OCI-LY7 (cell line): ENCODE results near the gene C4B. TPM values are rescaled to one million over a fixed set of nuclear protein-coding genes. Genes with fewer than 3 reads are reported as not detected.
"Not testable (repeated sequence)": the region's sequence is repeated elsewhere in the genome, so short reads cannot be mapped to it uniquely, and the experiment has no call there.

ENCODE experiments used
- BruUV-seq: library from RNA; stranded (reverse); fragments of 400-500 nt; replicated peaks from 2 replicates; lab custom pipeline; 2021; lab: Mats Ljungman, UMichigan
- CTCF ChIA-PET: fragments of 300-600 bp; sonication (Branson Sonifier 250); formaldehyde crosslinking; loops from one replicate; lab custom pipeline; 2022; ENCODE audit warnings: antibody characterized with exemption; ENCODE audit not compliant: unreplicated experiment; lab: Charles Lee
- POLR2A ChIA-PET: fragments of 300-600 bp; sonication (Branson Sonifier 250); formaldehyde crosslinking; loops from one replicate; lab custom pipeline; 2022; ENCODE audit warnings: antibody characterized with exemption; lab: Charles Lee
- DNase-seq: peaks from one replicate; pipeline ENCODE4 v3.0.0-alpha.2; 2015; ENCODE audit warnings: low spot score
- H2AFZ ChIP-seq: fragments of 200-600 bp; sonication (generic), shearing (Covaris generic); 2 replicates; pipeline ENCODE4 v1.6.1; 2014; ENCODE audit warnings: mild to moderate bottlenecking, antibody characterized with exemption, low read length, moderate library complexity
- H3K27ac ChIP-seq: fragments of 200-600 bp; sonication (generic); 2 replicates; pipeline ENCODE4 v1.5.1; 2014; ENCODE audit warnings: mixed run types, low read depth, mild to moderate bottlenecking, moderate library complexity, low read length, inconsistent platforms; ENCODE audit not compliant: poor library complexity, severe bottlenecking
- H3K36me3 ChIP-seq: fragments of 200-600 bp; sonication (generic); 2 replicates; pipeline ENCODE4 v1.6.1; 2014; ENCODE audit warnings: mild to moderate bottlenecking, antibody characterized with exemption, low read length, moderate library complexity, mixed read lengths; ENCODE audit not compliant: insufficient read depth
- H3K4me1 ChIP-seq: fragments of 200-600 bp; sonication (generic); 2 replicates; pipeline ENCODE4 v1.5.1; 2014; ENCODE audit warnings: mild to moderate bottlenecking, low read length; ENCODE audit not compliant: insufficient read depth, poor library complexity, severe bottlenecking
- H3K4me2 ChIP-seq: fragments of 200-600 bp; sonication (generic); 2 replicates; pipeline ENCODE4 v1.6.1; 2014; ENCODE audit warnings: mild to moderate bottlenecking, low read length
- H3K4me3 ChIP-seq: fragments of 200-600 bp; sonication (generic); 2 replicates; pipeline ENCODE4 v1.5.1; 2014; ENCODE audit warnings: mild to moderate bottlenecking, low read depth, low read length; ENCODE audit not compliant: poor library complexity, severe bottlenecking
- H3K79me2 ChIP-seq: fragments of 200-600 bp; sonication (generic); 2 replicates; pipeline ENCODE4 v1.6.1; 2016; ENCODE audit warnings: low read depth, mild to moderate bottlenecking, low read length, moderate library complexity, mixed read lengths; ENCODE audit not compliant: insufficient read depth
- H3K9me2 ChIP-seq: fragments of 200-600 bp; sonication (generic); 2 replicates; pipeline ENCODE4 v1.6.1; 2016; ENCODE audit warnings: mild to moderate bottlenecking, low read length, mixed read lengths; ENCODE audit not compliant: insufficient read depth
- H3K9me3 ChIP-seq: fragments of 200-600 bp; sonication (generic); 2 replicates; pipeline ENCODE4 v1.6.1; 2014; ENCODE audit warnings: mild to moderate bottlenecking, mixed run types, low read length, mixed read lengths
- H4K20me1 ChIP-seq: fragments of 200-600 bp; sonication (generic); 2 replicates; pipeline ENCODE4 v1.6.1; 2014; ENCODE audit warnings: mild to moderate bottlenecking, antibody characterized with exemption, low read length, moderate library complexity, mixed read lengths; ENCODE audit not compliant: insufficient read depth
- intact Hi-C: fragments of 100-400 bp; cut with micrococcal nuclease; formaldehyde crosslinking; loops from one replicate; pipeline ENCODE4 v1.10.0; 2022; ENCODE audit not compliant: unreplicated experiment
- total RNA-seq, 2 experiments: library from RNA; depleted of rRNA in 1 of 2; stranded (reverse); fragments of >200 nt in 1 of 2; shearing (Covaris generic) in 1 of 2; gene quantifications; 2 replicates each; pipeline ENCODE4 v1.2.3, GENCODE V29; 2014 to 2022

Gene C4B
- total RNA-seq, 2 experiments from 2014 or later, result 2.9 to 3.7 TPM

- H4K20me1 ChIP-seq, POLR2A ChIA-PET, BruUV-seq, H3K9me2 ChIP-seq, H3K27ac ChIP-seq, DNase-seq, H3K4me2 ChIP-seq, H3K9me3 ChIP-seq, H3K4me1 ChIP-seq, intact Hi-C loops, H3K36me3 ChIP-seq, H2AFZ ChIP-seq, H3K4me3 ChIP-seq, CTCF ChIA-PET, H3K79me2 ChIP-seq: not testable (repeated sequence)
Observed at GRCh38 chr6:32022100-32022499, 7.5 kb downstream of the C4B start.

- CTCF ChIA-PET, H3K4me2 ChIP-seq, H4K20me1 ChIP-seq, DNase-seq, H3K9me2 ChIP-seq, H3K79me2 ChIP-seq, POLR2A ChIA-PET, H3K9me3 ChIP-seq, H3K36me3 ChIP-seq, H3K4me1 ChIP-seq, H3K4me3 ChIP-seq, H2AFZ ChIP-seq, H3K27ac ChIP-seq, BruUV-seq, intact Hi-C loops: not testable (repeated sequence)
Observed at GRCh38 chr6:32028631-32029030, 14.0 kb downstream of the C4B start.

GRCh38 chr6:32029553-32029952 is 15.0 kb downstream of the C4B start:
- POLR2A ChIA-PET, H3K9me2 ChIP-seq, BruUV-seq, DNase-seq, H3K79me2 ChIP-seq, H3K9me3 ChIP-seq, H3K4me1 ChIP-seq, H3K4me2 ChIP-seq, CTCF ChIA-PET, H4K20me1 ChIP-seq, H3K27ac ChIP-seq, intact Hi-C loops, H2AFZ ChIP-seq, H3K36me3 ChIP-seq, H3K4me3 ChIP-seq: not testable (repeated sequence)

DNA sequence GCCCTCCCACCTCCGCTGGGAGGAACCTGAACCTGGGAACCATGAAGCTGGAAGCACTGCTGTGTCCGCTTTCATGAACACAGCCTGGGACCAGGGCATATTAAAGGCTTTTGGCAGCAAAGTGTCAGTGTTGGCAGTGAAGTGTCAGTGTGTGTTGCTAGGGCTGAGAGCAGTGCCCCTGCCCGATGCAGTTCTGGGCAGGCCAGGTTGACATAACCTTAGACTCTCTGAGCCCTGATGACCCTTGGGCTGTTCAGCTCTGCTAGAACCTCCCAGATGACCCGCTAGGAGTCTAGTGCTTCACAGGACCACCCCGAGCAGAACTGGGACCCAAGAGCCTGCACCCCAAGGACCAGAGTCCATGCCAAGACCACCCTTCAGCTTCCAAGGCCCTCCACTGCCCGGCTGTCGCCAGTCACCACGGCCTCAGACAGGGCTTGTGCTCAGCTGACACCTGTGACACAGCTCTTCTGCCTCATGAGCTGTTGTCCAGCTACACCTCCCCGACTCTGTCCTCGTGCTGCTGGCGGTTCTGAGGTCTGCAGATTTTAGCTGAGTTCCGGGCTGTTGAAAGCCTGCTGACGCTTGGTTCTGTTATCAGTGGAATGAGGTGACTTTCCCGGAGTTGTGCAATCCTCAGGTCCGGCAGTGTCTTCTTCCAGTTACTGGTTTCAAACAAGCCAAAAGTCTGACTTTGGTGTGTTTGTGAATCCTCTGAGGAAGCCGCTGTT is 20.9 kb downstream of the C4B start:
- CTCF ChIA-PET, H3K4me3 ChIP-seq, H3K36me3 ChIP-seq, H3K79me2 ChIP-seq, POLR2A ChIA-PET, H3K27ac ChIP-seq, DNase-seq, H3K9me2 ChIP-seq, H3K4me1 ChIP-seq, H2AFZ ChIP-seq, H3K4me2 ChIP-seq, BruUV-seq, H3K9me3 ChIP-seq, H4K20me1 ChIP-seq, intact Hi-C loops: not testable (repeated sequence)

- H3K79me2 ChIP-seq, H3K9me2 ChIP-seq, H3K4me2 ChIP-seq, H3K4me3 ChIP-seq, DNase-seq, H3K27ac ChIP-seq, H3K9me3 ChIP-seq, CTCF ChIA-PET, H2AFZ ChIP-seq, H3K36me3 ChIP-seq, intact Hi-C loops, H3K4me1 ChIP-seq, POLR2A ChIA-PET, H4K20me1 ChIP-seq, BruUV-seq: not testable (repeated sequence)
Observed at GRCh38 chr6:32037136-32037535, 22.5 kb downstream of the C4B start.

DNA sequence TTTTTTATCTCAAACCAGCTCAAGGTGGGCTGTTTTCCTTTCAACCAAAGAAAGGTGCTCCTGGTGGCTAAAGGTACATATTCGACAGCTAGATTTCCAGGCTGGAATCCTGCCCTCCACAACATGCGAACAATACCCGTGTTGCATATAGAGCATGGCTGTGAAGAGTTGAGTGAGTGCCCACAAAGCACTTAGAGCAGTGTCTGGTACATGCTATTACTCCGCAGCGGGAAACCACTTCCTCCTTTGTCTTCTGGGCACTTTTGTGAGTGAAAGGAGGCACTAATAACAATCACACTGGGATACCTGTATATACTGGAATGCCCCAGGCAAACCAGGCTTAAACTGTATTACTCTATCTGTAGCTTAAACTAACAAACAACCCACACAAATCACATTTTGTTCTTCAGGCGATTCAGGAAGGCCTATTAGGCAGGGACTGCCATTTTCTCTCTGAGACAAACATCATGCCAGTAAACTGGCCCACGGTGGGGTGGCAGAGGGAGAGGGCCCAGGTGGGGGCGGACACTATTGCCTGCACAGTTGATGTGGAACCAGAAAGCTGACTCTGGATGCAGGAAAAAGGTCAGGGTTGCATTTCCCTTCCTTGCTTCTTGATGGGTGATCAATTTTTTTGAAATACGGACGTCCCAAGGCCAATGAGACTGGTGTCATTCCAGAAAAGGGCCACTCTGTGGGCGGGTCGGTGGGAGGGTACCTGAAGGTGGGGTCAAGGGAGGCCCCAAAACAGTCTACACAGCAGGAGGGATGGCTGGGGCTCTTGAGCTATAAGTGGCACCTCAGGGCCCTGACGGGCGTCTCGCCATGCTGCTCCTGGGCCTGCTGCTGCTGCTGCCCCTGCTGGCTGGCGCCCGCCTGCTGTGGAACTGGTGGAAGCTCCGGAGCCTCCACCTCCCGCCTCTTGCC is 23.3 kb downstream of the C4B start, which contains the start of gene CYP21A2:
Gene CYP21A2, plus strand, starts transcription at position 818 of the 927 bp plus-strand sequence. Its CDS starts 8 bp downstream, at position 826.
- H3K9me2 ChIP-seq, H3K9me3 ChIP-seq, H3K36me3 ChIP-seq, BruUV-seq, H2AFZ ChIP-seq, CTCF ChIA-PET, H3K27ac ChIP-seq, H3K79me2 ChIP-seq, H3K4me3 ChIP-seq, H3K4me2 ChIP-seq, H4K20me1 ChIP-seq, H3K4me1 ChIP-seq, intact Hi-C loops, DNase-seq, POLR2A ChIA-PET: not testable (repeated sequence)
